ENCODE measurements around the gene DIPK1B. TPM values are rescaled to one million over a fixed set of nuclear protein-coding genes. Genes with fewer than 3 reads are reported as not detected.

DIPK1B gene
- total RNA-seq, 1 experiment from 2014 or later: 45.4 TPM

GRCh38 chr9:136761545-136761981 lies 49.2 kb downstream of the DIPK1B start (continued):
- TF ChIP-seq, protein P1, sequence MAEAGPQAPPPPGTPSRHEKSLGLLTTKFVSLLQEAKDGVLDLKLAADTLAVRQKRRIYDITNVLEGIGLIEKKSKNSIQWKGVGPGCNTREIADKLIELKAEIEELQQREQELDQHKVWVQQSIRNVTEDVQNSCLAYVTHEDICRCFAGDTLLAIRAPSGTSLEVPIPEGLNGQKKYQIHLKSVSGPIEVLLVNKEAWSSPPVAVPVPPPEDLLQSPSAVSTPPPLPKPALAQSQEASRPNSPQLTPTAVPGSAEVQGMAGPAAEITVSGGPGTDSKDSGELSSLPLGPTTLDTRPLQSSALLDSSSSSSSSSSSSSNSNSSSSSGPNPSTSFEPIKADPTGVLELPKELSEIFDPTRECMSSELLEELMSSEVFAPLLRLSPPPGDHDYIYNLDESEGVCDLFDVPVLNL (CRISPR knock-in tag; IDR thresholded peaks at IDR 0.05; ENCODE audit: borderline replicate concordance, low read depth): no peak
- TF ChIP-seq NFYB (CRISPR knock-in tag; conservative IDR thresholded peaks at IDR 0.05; ENCODE audit: low read depth) (no peak), E2F1 (CRISPR knock-in tag; IDR thresholded peaks at IDR 0.05) (no peak), ZNF121 (CRISPR knock-in tag; IDR thresholded peaks at IDR 0.05) (no peak)

DNA sequence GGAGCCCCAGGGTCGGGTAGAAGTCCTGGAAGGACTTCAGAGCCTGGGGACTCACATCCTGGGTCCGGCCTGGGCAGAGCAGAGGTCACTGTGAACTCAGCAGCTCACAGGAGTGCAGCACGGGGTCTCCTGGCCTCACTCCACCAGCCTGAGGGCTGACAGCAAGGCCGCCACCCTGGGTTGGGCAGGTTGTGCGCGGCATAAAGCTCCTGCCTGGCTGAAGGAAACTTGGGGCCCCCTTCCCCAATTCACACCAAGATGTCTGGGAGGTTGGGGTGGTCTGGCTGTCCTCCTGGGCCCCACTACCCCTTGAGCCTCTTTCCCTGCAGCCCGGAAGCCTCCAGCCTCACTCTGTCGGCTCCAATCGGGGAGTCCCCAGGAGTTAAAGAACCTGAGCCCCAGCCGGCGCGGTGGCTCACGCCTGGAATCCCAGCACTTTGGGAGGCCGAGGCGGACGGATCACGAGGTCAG lies 49.9 kb downstream of the DIPK1B start:
- Mint-ChIP-seq H3K27me3 (ENCODE audit: low read depth) (peaks cover 8% of the 10 kb centered on the region), H3K4me1 (peaks cover 11% of the 10 kb centered on the region), H3K36me3 (no peaks in the 10 kb centered on the region; the same call in 1 of the 2 replicates), H3K9me3 (peaks cover 7% of the 10 kb centered on the region), H3K27ac (no peak overlapping the region), H3K4me3 (no peak overlapping the region)
- ChIA-PET POLR2A (interaction anchor here (0.5 kb wide), 1 partner anchor 25 kb away, joined by 4 read pairs; no protein-coding TSS in a partner anchor), CTCF (interaction anchor here (0.8 to 3.7 kb wide), 18 partner anchors 8 to 401 kb away, joined by 3 to 23 read pairs (median 6); partner anchors contain the start of genes DIPK1B, LCN10, SAPCD2 and TMEM141)
- DNase-seq (ENCODE audit: low spot score) (peak; percentile 13), ATAC-seq (no peak)
- TF ChIP-seq EMX1 (CRISPR knock-in tag; IDR thresholded peaks at IDR 0.05) (no peak), ZMAT4 (CRISPR knock-in tag; IDR thresholded peaks at IDR 0.05) (no peak), PRRX2 (CRISPR knock-in tag; IDR thresholded peaks at IDR 0.05) (no peak), ZNF317 (CRISPR knock-in tag; IDR thresholded peaks at IDR 0.05; ENCODE audit: borderline replicate concordance, low read depth) (no peak), AR (CRISPR knock-in tag; IDR thresholded peaks at IDR 0.05) (no peak), ESRRA (CRISPR knock-in tag; IDR thresholded peaks at IDR 0.05; ENCODE audit: borderline replicate concordance) (no peak), RORB (CRISPR knock-in tag; IDR thresholded peaks at IDR 0.05) (no peak), TCF7 (CRISPR knock-in tag; IDR thresholded peaks at IDR 0.05; ENCODE audit: low read depth) (no peak)
- TF ChIP-seq, protein P2, sequence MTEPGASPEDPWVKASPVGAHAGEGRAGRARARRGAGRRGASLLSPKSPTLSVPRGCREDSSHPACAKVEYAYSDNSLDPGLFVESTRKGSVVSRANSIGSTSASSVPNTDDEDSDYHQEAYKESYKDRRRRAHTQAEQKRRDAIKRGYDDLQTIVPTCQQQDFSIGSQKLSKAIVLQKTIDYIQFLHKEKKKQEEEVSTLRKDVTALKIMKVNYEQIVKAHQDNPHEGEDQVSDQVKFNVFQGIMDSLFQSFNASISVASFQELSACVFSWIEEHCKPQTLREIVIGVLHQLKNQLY (CRISPR knock-in tag; IDR thresholded peaks at IDR 0.05): no peak

DNA sequence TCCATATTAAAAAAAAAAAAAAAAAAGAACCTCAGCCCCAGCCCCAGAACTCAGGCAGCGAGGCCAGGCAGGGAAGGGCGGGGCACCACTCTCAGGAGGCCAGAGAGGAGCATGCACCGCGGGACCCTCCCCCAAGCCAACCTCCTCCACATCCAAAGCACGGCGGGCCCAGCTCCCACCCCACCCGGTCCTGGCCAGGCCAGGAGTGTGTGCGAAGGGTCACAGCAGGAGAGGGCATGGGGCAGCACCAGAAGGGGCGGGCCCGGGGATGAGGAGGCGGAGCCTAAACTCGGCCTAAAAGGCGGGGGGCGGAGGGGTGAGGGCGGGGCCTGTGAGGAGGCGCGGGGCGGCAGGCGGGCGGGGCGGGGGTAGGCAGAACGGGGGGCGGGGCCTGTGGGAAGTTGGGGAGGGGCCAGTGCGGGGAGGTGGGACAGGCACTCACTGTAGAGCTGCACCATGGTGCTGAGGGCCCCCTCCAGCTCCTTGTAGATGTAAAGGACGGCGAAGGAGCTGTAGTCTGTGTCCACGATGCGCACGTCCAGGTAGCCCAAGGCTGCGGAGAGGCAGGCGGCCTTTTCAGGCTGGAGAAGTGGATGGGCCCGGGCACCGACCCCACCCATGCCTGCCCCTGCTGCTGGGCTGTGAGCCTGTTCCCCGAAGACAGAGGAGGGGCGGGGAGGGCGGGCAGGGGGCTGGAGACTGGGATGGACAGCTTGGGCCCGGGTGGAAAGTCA lies 50.7 kb downstream of the DIPK1B start:
- ATAC-seq (peak; percentile 83), DNase-seq (ENCODE audit: low spot score) (peak; percentile 96)
- H3K4me1 Mint-ChIP-seq: peaks cover 11% of the 10 kb centered on the region
- CTCF ChIA-PET: interaction anchor here (0.5 to 3.7 kb wide), 29 partner anchors 8 to 400 kb away, joined by 3 to 23 read pairs (median 4); partner anchors contain the start of genes AJM1, DIPK1B, LCN10 and SAPCD2
- peak overlapping the region; percentile 80; the same call in 1 of the 2 replicates for H3K27ac Mint-ChIP-seq
- H3K9me3 Mint-ChIP-seq: peaks cover 7% of the 10 kb centered on the region
- POLR2A ChIA-PET: interaction anchor here (0.5 to 0.7 kb wide), 2 partner anchors 26 to 912 kb away, joined by 4 to 6 read pairs; no protein-coding TSS in a partner anchor
- H3K36me3 Mint-ChIP-seq: no peaks in the 10 kb centered on the region; the same call in 1 of the 2 replicates
- H3K4me3 Mint-ChIP-seq: peak overlapping the region; percentile 67
- peaks cover 13% of the 10 kb centered on the region for H3K27me3 Mint-ChIP-seq (ENCODE audit: low read depth)
- TF ChIP-seq, protein P3, sequence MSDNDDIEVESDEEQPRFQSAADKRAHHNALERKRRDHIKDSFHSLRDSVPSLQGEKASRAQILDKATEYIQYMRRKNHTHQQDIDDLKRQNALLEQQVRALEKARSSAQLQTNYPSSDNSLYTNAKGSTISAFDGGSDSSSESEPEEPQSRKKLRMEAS (CRISPR knock-in tag; IDR thresholded peaks at IDR 0.05): peak; percentile 16; the same call in 1 of the 2 replicates
- TF ChIP-seq TEAD1 (CRISPR knock-in tag; IDR thresholded peaks at IDR 0.05) (0 out of 2 replicates have a peak, but pooled peaks have one; percentile 13), SP1 (CRISPR knock-in tag; conservative IDR thresholded peaks at IDR 0.05) (peak; percentile 82), JUN (CRISPR knock-in tag; IDR thresholded peaks at IDR 0.05) (no peak), ZNF121 (CRISPR knock-in tag; IDR thresholded peaks at IDR 0.05) (peak; percentile 74; the same call in 1 of the 2 replicates)
- TF ChIP-seq, protein P4, sequence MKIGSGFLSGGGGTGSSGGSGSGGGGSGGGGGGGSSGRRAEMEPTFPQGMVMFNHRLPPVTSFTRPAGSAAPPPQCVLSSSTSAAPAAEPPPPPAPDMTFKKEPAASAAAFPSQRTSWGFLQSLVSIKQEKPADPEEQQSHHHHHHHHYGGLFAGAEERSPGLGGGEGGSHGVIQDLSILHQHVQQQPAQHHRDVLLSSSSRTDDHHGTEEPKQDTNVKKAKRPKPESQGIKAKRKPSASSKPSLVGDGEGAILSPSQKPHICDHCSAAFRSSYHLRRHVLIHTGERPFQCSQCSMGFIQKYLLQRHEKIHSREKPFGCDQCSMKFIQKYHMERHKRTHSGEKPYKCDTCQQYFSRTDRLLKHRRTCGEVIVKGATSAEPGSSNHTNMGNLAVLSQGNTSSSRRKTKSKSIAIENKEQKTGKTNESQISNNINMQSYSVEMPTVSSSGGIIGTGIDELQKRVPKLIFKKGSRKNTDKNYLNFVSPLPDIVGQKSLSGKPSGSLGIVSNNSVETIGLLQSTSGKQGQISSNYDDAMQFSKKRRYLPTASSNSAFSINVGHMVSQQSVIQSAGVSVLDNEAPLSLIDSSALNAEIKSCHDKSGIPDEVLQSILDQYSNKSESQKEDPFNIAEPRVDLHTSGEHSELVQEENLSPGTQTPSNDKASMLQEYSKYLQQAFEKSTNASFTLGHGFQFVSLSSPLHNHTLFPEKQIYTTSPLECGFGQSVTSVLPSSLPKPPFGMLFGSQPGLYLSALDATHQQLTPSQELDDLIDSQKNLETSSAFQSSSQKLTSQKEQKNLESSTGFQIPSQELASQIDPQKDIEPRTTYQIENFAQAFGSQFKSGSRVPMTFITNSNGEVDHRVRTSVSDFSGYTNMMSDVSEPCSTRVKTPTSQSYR (CRISPR knock-in tag; IDR thresholded peaks at IDR 0.05): no peak
